Neutrophil (primary cell): ENCODE data around the gene WDR48.

Experiments used
- H3K27ac ChIP-seq: fragments of 200-600 bp; sonication (generic); 2 replicates; pipeline ENCODE4 v1.5.1; 2016; ENCODE audit warnings: mild to moderate bottlenecking, moderate library complexity
- H3K27me3 ChIP-seq: fragments of 200-600 bp; sonication (generic); 2 replicates; pipeline ENCODE4 v1.6.0; 2016; ENCODE audit warnings: mild to moderate bottlenecking
- H3K36me3 ChIP-seq: fragments of 200-600 bp; sonication (generic); 2 replicates; pipeline ENCODE4 v1.5.1; 2017
- H3K4me1 ChIP-seq, 2 experiments: fragments of 200-600 bp in 1 of 2; sonication (generic) in 1 of 2; 1 replicate in 1 of 2; 2 replicates in 1 of 2; pipeline versions ENCODE4 v1.5.1 to v1.6.1; 2013 to 2016; ENCODE audit warnings: low read depth in 1 of 2, low read length in 1 of 2, mild to moderate bottlenecking in 1 of 2, moderate library complexity in 1 of 2; ENCODE audit not compliant: control insufficient read depth in 1 of 2, insufficient read depth in 1 of 2
- H3K4me3 ChIP-seq, 2 experiments: fragments of 200-600 bp in 1 of 2; sonication (generic) in 1 of 2; 1 replicate in 1 of 2; 2 replicates in 1 of 2; pipeline ENCODE4 v1.5.1; 2013 to 2016; ENCODE audit warnings: low read depth in 1 of 2, low read length in 1 of 2, mild to moderate bottlenecking in 1 of 2, moderate library complexity in 1 of 2
- H3K9me3 ChIP-seq: fragments of 200-600 bp; sonication (generic); 2 replicates; pipeline ENCODE4 v1.5.1; 2016
- TF ChIP-seq, protein P1 (sequence below): fragments of 200-600 bp; sonication (generic); IDR thresholded peaks from 2 replicates; pipeline ENCODE4 v1.5.1; 2016; ENCODE audit warnings: antibody characterized with exemption

Gene WDR48

DNA sequence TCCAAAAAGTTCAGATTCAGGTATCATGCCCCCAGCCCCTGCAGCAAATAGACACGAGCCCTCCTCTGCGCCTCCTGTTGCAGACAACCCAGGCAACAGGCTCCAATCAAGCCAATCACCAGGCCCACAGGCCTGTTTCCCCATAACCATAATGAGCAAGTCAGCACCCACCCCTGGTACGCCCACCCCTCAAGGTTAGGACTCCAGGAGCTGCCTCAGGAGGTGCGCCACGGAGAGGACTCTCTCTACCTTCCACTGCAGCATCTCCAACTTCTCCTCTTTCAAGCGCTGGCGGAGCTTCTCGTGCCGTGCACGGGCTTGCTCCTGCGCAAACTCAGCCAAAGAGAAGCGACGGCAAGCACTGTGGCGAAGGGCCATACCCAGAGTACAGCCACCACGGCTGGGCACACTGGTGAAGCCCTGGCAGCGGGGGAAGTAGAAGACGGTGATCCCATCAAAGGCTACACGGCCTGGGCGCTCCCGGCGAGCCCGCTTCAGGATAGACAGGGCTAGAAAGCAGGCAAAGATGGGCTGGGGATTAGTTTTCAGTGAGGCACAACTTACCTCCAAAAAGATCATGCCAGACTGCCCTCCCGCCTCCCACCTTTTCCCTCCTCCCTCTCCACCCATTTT lies 93.0 kb downstream of the WDR48 start:
- TF ChIP-seq, protein P1, sequence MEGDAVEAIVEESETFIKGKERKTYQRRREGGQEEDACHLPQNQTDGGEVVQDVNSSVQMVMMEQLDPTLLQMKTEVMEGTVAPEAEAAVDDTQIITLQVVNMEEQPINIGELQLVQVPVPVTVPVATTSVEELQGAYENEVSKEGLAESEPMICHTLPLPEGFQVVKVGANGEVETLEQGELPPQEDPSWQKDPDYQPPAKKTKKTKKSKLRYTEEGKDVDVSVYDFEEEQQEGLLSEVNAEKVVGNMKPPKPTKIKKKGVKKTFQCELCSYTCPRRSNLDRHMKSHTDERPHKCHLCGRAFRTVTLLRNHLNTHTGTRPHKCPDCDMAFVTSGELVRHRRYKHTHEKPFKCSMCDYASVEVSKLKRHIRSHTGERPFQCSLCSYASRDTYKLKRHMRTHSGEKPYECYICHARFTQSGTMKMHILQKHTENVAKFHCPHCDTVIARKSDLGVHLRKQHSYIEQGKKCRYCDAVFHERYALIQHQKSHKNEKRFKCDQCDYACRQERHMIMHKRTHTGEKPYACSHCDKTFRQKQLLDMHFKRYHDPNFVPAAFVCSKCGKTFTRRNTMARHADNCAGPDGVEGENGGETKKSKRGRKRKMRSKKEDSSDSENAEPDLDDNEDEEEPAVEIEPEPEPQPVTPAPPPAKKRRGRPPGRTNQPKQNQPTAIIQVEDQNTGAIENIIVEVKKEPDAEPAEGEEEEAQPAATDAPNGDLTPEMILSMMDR, result no peak
- H3K4me1 ChIP-seq, result peaks cover 55 to 61% of the 10 kb centered on the region in 2 experiments
- H3K27ac ChIP-seq, result no peak overlapping the region
- no peak overlapping the region for H3K4me3 ChIP-seq
- peaks cover 72% of the 10 kb centered on the region for H3K36me3 ChIP-seq
- H3K9me3 ChIP-seq, result peaks cover 6% of the 10 kb centered on the region
- H3K27me3 ChIP-seq, result no peaks in the 10 kb centered on the region

DNA sequence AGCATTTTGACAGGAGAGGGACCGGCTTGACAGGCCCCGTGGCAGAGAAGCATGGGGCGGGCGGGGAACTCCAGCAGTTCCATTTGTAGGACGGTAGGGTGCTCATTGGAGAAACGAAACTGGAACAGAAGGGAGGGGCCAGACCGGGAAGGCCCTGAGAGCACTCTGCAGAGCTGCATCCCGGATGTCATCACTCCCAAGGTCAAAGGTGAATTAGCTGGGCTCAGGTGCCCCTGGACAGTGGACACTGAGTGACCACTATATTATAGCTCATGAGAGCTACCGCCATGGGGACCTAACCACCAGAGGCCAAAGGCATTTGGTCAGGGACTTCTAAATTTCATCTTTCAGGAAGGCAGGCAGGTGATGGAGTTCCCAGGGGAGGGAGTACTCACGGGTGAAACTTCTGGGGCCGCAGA lies 94.3 kb downstream of the WDR48 start:
- peaks cover 63 to 65% of the 10 kb centered on the region in 2 experiments for H3K4me1 ChIP-seq
- peak overlapping the region; percentile 98 for H3K27ac ChIP-seq
- TF ChIP-seq, protein P1, result no peak
- H3K36me3 ChIP-seq, result peaks cover 64% of the 10 kb centered on the region
- no peak overlapping the region for H3K4me3 ChIP-seq
- H3K27me3 ChIP-seq, result no peaks in the 10 kb centered on the region
- peaks cover 6% of the 10 kb centered on the region for H3K9me3 ChIP-seq
